GM20431 (cell line): Measurements from ENCODE around the gene TBK1.

Experiments
- in situ Hi-C: fragments of 300-500 bp; cut with MseI, MboI; formaldehyde crosslinking; loops from one replicate; pipeline ENCODE4 v1.15.0; 2020; ENCODE audit warnings: low sequenced_read_pairs; ENCODE audit not compliant: unreplicated experiment

TBK1 gene

DNA sequence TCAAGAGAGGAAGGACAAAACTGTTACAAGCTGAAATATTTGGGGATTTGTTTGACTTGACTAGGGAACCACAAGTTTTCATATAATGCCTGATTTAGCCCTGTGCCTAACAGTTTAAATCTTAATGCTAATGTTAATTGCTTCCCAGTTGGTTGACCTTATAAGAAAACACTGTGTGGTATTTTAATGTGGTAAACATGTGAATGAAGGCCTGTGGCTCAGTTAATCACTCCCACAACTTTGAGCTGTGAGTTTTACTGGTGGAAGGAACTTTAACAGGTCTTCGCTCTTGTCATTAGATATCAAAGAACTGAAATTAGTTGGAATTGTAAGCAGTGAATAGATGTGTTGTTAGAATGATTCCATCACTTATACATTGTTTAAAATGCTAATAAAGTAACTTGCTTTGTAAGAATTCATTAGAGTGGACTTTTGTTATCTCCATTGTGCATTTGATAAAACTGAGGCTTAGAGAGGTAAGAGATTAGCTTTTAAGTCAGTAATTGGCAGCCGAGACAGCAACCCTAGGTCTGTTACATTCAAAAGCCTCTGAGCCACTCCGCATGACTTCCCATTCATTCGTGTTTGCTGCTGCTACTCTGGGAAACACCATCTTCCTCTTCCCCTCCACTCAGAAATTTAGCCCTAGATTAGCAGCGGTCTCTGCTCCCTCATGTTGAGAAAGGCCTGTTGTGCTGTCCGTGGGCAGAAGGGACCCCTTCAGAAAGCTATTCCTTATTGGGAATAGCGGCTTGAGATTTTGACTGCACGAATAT is 1.0 kb upstream of the TBK1 start:
- in situ Hi-C loops: no loop called here

DNA sequence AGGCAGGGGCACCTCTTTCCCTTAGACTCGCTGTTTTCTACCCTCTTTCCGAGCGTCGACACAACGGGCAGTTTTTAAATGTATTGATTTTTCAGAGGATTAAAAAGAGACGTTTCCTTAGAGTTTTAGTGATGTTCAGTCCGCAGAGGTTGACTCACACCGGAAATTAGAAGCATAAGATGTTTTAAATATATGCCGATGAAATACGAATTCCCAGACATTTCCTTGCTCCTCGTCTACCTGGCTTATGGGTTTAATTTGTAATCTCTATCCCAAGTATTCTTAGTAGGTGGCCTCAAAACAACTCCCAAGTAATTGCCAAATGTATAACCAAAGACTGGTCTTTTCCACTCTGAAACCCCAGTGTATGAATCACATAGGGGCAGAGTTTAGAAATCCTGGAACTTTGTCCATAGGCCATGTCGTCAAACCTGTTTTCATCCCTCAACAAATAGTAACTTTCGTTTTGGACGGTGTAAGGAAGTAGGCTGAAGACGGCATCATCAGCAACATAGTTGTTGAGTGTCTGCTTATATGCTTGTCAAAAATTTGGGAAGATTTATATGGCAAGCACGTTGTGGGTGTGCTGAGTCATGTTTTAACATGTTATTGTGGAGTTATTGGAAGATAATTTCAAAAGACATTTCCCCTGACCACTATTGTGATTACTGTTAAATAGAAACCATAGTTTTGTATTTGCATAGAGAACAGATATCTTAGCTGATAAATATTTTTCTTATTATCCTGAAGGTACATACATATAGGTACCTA is 824 bp downstream of the TBK1 start:
- in situ Hi-C loops: no loop called here

DNA sequence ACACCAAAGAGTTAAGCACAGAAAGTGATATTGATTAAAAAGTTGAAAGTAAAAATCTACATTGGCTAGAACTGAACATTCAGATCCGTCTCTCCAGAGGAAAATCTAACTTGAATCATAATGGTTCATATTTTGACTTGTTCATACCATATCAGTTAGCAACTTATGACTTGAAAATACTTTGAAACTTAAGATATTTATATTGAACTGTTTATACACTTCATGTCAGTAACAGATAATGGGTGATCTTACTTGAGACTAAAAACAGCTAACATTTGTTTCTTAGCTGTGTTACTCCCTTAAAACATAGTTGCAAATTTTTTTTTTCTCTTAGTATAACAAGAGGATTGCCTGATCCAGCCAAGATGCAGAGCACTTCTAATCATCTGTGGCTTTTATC is 3.6 kb downstream of the TBK1 start:
- in situ Hi-C loops: no loop called here

DNA sequence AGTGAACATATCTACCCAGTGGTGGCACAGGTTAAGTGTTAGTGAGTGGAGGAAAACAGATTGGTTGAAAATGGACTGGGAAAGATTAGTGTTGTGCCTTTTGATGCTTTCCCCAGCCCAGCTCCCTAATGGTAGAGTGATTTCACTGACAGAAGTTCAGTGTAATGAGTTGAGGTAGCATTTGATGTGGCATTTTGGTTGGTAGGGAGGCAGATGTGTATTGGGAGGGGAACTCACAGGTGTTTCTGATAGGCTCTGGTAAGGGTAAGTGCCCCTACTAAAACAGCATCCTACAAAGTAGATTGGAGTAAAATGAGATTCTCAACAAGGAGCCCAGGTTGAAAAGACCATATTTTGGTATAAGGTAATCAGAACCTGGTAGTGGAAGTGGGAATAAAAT is 4.2 kb downstream of the TBK1 start:
- in situ Hi-C loops: no loop called here

DNA sequence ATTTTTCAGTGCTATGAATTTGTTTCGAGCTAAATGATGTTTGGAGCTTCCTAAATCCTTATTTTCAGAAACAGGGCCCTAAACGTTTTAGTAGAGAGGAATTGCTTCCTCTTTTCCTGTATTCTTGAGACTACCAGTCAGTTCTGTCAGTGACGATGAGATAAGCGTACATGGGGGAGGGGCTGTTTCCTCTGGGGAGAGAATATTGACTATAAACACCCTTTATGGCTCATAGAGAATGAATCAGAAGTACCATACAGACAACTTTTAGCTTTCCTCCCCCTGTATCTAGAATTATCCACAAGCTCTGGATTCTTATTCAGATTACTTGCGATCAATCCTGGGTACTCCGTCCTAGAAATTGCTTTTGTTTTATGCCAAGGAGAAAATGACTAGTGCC is 5.1 kb downstream of the TBK1 start:
- in situ Hi-C loops: no loop called here

DNA sequence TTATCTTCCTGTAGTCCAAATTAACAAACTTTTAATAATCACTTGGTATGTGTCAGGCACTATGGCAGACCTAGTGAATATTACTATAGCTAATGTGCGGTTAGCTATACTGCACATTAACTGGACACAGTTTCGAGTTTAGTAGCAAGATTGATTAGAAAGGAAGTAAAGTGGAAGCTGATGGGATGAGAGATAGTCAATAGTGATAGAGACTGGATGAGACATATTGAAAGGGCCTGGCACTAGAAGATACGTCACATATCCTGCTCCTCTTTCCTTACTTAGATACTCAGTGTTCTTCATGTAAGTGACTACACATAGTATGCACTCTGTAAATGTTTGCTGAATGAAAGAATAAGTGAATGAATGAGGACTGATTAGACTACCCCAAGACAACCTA is 5.5 kb downstream of the TBK1 start:
- in situ Hi-C loops: no loop called here

DNA sequence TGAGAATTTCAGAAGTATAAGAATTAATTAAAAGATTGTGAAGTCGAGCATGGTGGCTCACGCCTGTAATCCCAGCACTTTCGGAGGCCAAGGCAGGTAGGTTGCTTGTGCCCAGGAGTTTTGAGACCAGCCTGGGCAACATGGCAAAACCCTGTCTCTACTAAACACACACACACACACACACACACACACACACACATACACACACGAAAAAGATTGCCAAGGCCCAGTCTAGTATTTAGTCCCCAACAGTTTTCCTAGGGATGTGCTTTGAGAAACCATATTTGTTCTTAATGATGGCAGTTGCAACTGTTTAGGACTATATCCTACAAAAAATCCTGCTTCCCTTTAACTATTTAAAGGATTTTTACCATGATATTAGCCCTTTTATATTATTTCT is 6.0 kb downstream of the TBK1 start:
- in situ Hi-C loops: no loop called here

DNA sequence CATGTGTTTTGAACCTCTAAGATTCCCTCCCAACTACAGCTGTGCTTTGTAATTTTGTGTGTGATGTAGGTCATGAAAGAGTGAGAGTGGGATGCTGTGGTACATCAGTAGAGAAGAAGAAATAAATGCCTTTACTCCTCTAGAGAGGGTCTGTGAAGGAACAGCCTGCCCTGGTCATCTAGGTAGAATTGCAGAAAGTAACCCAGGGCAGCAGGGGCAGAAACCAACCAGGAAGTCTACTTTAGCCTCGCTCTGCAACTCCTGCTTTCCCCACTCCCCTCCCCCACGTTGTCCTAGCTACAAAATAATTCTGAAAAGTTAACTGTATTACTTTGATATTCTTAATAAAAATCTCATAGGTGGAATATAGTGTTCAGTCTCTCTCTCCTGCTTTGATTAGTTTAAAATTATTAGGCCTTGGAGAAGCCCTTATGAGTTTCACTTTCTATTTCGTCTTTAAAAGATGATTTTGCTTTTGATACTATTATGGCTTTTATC is 7.5 kb downstream of the TBK1 start:
- in situ Hi-C loops: no loop called here

DNA sequence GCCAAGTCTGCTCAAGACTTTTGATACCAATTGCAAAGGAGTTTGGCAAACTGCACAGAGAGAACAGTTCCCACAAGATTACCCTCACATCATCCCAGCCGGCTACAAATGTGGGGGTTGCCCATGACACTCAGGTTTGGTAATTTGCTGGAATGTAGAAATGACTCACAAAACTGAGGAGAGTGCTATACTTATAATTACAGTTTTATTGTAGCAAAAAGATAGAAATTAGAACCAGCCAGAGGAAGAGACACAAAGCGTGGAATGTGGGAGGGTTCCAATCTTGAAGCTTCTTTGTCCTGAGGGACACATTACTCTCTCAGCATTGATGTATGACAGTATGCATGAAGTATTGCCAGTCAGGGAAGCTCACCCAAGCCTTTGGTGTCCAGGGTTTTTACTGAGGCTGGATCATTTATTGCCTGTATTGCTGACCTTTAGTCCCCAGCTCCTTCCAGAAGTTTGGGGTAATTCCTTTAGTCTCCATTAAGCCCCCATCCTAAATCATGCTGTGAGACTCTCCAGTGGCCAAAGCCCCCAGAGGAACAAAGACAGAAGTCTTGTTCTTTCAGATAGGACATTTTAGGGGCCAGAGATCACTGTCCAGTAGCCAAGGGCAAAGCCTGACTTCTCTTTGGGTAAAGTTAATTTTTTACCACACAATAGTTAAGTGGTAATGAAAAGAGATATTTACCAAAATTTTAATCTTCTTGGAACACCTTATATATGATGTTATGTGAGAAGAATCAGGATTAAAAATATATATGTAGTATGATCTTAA is 9.9 kb downstream of the TBK1 start:
- in situ Hi-C loops: no loop called here

DNA sequence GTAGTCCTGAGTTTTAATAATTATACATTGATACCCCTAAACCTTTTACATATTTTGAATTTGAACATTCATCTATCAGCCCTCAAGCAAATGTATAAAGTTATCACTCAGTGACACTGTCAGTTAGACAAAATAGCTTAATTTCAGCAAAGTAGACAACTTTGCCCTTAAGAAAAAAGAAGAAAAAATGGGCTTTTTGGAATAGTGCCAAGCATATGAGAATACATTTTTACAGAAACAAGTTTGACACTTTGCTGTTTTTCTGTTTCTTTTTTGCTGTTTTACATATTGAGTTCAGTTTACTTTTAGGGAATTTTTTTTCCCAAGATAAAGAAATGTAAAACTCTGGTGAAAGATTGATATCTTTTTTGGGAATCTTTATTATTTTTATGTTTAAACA is 14.3 kb downstream of the TBK1 start:
- in situ Hi-C loops: no loop called here

DNA sequence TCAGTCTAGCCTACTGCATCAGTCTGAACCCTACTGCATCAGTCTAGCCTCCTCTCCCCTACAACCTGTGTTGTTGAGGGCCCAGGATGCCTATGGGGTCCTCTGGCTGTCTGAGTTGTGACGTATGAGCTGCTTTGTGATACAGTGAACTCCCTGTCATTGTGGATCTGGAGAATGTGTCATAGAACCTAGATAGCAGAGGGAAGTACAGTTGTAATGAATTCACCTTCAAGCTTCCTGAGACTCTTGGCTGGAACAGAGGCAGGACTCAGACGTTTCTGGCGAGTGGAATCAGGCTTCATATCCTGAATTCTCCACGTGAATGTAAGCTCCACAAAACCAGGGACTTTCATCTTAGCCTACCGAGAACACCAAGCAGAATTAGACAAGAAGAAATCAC is 17.0 kb downstream of the TBK1 start:
- in situ Hi-C loops: no loop called here

DNA sequence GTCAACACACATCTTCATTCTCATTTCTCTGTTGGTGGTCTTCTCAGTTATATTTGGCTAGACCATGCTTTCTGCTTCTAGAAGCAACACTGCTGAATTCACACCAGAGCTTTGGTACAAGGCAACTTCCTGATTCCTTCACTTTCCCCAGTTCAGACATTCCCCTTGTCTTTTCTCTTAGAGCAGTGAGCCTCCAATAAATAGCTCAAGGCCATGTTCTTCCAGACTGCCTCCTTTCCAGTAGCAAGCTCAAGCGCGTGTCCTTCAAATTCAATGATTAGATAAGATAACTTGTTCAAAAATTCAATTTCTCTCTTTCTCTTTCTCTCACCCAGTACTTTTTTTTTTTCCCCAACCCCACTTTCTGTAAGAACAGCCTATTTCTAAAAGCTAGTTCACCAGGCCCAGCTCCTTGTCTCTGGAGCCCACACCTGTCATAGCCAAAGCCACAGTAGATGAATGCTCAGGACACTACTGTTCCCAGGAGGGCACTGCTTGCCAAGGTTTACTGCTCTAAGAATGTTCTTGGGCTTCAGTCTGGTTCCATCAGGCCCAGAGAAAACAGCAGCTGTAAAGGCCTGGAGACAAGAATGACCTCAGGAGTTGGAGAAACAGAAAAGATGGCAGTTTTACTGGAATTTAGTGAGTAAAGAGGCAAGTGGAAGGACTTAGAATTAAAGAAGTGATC is 17.7 kb downstream of the TBK1 start:
- in situ Hi-C loops: no loop called here

DNA sequence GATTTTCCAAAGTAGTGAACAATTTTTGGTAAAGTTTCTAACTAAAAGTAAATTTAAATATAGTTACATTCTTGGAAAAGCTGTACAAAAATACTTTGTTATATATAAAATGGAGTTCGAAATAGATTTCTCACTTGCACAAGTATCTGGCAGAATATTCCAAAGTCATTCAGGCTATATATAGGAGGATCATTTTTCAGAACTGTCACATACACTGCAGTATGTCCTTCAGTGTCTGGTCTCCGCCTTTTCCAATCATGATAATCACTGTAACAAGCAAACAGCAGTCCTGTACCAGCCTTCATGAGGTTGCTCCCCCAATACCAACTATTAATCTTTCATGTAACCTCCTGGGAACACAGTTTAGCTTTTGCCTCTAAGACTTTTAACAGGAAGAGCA is 18.6 kb downstream of the TBK1 start:
- in situ Hi-C loops: no loop called here

DNA sequence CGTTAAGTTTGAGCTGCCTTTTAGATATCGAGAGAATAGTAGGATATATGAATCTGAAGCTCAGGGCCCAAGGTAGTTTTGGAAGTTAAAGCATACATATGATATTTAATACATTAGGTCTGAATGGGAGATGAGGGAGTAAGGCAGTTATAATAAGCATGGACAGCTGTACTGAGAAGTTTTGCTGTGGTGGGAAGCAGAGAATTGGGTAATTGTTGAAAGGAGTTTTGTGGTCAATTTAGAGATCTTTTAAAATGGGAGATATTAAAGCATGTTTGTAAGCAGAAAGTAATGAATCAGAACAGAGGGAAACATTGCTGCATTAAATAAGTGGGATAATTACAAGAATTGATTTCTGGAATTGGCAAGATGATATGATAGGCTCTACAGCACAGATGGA is 21.3 kb downstream of the TBK1 start:
- in situ Hi-C loops: no loop called here

DNA sequence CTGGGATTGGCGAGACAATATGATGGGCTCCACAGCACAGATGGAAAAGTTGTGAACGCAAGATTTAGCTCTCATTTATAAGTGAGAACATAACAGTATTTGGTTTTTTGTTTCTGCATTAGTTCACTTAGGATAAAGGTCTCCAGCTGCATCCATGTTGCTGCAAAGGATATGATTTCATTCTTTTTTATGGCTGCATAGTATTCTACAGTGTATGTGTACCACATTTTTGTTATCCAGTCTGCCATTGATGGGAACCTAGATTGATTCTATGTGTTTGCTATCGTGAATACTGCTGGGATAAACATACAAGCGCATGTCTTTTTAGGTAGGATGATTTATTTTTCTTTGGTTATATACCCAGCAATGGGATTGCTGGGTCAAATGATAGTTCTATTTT is 23.6 kb downstream of the TBK1 start:
- in situ Hi-C loops: no loop called here

DNA sequence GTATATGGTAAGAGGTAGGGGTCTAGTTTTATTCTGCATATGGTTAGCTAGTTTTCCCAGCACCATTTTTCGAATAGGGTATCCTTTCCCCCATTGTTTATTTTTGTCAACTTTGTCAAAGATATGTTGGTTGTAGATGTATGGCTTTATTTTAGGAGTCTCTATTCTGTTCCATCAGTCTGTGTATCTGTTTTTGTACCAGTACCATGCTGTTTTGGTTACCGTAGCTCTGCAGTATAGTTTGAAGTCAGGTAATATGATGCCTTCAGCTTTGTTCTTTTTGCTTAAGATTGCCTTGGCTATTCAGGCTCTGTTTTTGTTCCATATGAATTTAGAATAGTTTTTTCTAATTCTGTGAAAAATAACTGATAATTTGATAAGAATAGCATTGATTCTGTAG is 24.9 kb downstream of the TBK1 start:
- in situ Hi-C loops: no loop called here

DNA sequence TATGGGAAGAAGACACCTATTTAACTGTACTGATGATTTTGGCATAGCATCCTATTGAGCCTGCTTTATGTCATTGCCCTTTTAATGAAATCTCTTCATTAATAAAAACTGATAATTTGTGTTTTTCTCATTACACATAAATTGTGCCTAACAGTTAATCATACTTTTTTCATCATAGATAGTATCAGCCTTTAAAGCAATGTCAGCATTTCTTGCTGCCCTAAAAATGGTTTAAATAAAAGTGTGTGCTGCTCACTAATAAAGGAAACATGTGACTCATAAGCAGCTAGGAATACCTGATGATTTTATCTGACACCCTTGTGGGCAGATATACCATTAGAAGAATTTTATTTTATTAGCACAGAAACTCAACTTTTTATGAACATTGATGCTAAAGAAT is 26.7 kb downstream of the TBK1 start:
- in situ Hi-C loops: no loop called here

DNA sequence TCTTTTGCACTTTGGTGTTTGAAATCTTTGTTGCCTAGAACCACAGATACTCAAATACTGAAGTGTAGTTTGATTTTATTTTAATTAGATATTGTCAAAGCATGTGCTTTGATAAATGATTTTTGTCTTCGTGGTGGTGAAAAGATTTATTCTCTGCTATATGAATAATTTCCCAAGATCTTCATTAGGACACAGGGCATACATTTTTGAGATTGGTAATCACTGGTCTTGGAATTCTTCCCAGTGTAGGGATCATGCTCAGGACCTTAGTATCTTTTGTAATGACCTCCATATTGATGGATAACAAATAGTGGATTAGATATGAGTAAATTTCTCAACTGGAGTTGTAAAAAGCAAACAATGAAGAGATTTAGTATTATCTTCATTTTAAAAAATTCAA is 28.2 kb downstream of the TBK1 start:
- in situ Hi-C loops: no loop called here

DNA sequence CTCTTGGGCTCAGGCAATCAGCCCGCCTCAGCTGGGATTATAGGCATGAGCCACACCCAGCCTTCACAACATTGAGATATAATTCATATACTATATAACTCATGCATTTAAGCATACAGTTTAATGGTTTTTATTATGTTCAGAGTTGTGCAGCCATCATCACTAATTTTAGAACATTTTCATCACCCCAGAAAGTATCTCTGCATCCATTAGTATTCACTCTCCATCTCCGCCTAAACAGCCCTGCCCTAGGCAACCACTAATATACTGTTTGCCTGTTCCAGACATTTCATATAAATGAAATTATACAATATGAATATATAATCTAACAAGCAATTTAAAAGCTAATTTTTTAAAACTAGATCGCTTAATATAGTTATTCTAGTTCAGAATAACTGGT is 34.7 kb downstream of the TBK1 start:
- in situ Hi-C loops: no loop called here

DNA sequence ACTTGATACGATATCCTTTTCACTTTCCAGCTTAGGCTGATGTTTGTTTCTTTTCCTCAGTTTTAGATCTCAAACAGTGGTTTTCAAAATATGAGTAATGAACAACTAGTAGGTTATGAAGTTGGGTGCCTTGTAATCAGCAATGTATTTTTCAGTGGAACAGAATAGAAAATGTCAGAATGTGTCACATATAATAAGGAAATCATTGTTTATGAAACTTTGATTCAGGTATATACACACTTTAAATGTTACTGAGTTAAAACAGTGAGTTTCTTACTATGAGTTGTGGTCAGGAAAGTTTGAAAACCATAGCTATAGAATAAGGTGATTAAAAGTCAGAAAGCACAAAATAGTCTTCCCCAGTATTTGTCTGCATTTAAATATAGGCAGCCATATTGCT is 39.8 kb downstream of the TBK1 start:
- in situ Hi-C loops: no loop called here
